CD4-positive, CD25-positive, alpha-beta regulatory T cell (primary cell): Measurements from ENCODE around the gene CUEDC2. TPM values are rescaled to one million over a fixed set of nuclear protein-coding genes. Genes with fewer than 3 reads are reported as not detected.

ENCODE experiments used
- ATAC-seq, 2 donors: fragments of 150-1000 bp; cut with Tn5 transposase; one replicate each; pipeline ENCODE4 v1.10.0; 2021; ENCODE audit warnings: low read depth in 2 of 2, moderate number of reproducible peaks in 2 of 2, moderate library complexity in 1 of 2
- DNase-seq, 3 donors: peaks; one replicate each; pipeline versions ENCODE4 v3.0.0 to v3.0.0-alpha.2; 2012 to 2022; ENCODE audit warnings: mixed read lengths in 1 of 3
- H3K27ac ChIP-seq: one replicate; pipeline ENCODE4 v1.7.0; 2013; ENCODE audit warnings: mild to moderate bottlenecking, low read length; ENCODE audit not compliant: insufficient read depth, poor library complexity, severe bottlenecking
- H3K27me3 ChIP-seq: one replicate; pipeline ENCODE4 v1.7.0; 2013; ENCODE audit warnings: low read length; ENCODE audit not compliant: control insufficient read depth, insufficient read depth
- H3K36me3 ChIP-seq: one replicate; pipeline ENCODE4 v1.7.0; 2013; ENCODE audit warnings: mild to moderate bottlenecking, low read length, moderate library complexity; ENCODE audit not compliant: control insufficient read depth, insufficient read depth
- H3K4me1 ChIP-seq: 2 replicates; pipeline ENCODE4 v1.7.0; 2013; ENCODE audit warnings: mild to moderate bottlenecking, low read length; ENCODE audit not compliant: insufficient read depth, control insufficient read depth, poor library complexity, severe bottlenecking
- H3K4me3 ChIP-seq: one replicate; pipeline ENCODE4 v1.7.0; 2013; ENCODE audit warnings: low read depth, mild to moderate bottlenecking, low read length, moderate library complexity
- H3K9me3 ChIP-seq, 2 experiments: 1 replicate in 1 of 2; 2 replicates in 1 of 2; pipeline ENCODE4 v1.7.0; 2013; ENCODE audit warnings: low read length in 2 of 2, mild to moderate bottlenecking in 1 of 2, moderate library complexity in 1 of 2; ENCODE audit not compliant: control insufficient read depth in 2 of 2
- H3K27ac Mint-ChIP-seq, 3 donors: one replicate each; pipeline ENCODE4 v1.8.0; 2020 to 2022; ENCODE audit warnings: mild to moderate bottlenecking in 3 of 3, mixed read lengths in 3 of 3, moderate library complexity in 2 of 3
- H3K27me3 Mint-ChIP-seq: one replicate; pipeline ENCODE4 v1.8.0; 2022; ENCODE audit warnings: mild to moderate bottlenecking, mixed read lengths
- H3K36me3 Mint-ChIP-seq: one replicate; pipeline ENCODE4 v1.8.0; 2020; ENCODE audit warnings: mixed read lengths
- H3K4me1 Mint-ChIP-seq, 4 donors: one replicate each; pipeline ENCODE4 v1.8.0; 2020 to 2022; ENCODE audit warnings: mixed read lengths in 4 of 4, mild to moderate bottlenecking in 1 of 4
- H3K4me3 Mint-ChIP-seq, 4 donors: one replicate each; pipeline ENCODE4 v1.8.0; 2020 to 2022; ENCODE audit warnings: mild to moderate bottlenecking in 4 of 4, mixed read lengths in 4 of 4, moderate library complexity in 3 of 4
- H3K9me3 Mint-ChIP-seq, 7 donors: one replicate each; pipeline ENCODE4 v1.8.0; 2020 to 2022; ENCODE audit warnings: mixed read lengths in 7 of 7, mild to moderate bottlenecking in 3 of 7, moderate library complexity in 2 of 7
- polyA plus RNA-seq, 4 donors: library from polyadenylated mRNA; unstranded; fragments of 300-500 nt; fragmentation: Illumina TruSeq; gene quantifications; one replicate each; pipeline ENCODE4 v1.2.3, GENCODE V29; 2021
- total RNA-seq: library from RNA; stranded (reverse); gene quantifications from one replicate; pipeline ENCODE4 v1.2.3, GENCODE V29; 2022

Gene CUEDC2
- total and polyA plus RNA-seq, 5 donors from 2014 or later, result 29.4 to 60.6 (median 51.2) TPM

DNA sequence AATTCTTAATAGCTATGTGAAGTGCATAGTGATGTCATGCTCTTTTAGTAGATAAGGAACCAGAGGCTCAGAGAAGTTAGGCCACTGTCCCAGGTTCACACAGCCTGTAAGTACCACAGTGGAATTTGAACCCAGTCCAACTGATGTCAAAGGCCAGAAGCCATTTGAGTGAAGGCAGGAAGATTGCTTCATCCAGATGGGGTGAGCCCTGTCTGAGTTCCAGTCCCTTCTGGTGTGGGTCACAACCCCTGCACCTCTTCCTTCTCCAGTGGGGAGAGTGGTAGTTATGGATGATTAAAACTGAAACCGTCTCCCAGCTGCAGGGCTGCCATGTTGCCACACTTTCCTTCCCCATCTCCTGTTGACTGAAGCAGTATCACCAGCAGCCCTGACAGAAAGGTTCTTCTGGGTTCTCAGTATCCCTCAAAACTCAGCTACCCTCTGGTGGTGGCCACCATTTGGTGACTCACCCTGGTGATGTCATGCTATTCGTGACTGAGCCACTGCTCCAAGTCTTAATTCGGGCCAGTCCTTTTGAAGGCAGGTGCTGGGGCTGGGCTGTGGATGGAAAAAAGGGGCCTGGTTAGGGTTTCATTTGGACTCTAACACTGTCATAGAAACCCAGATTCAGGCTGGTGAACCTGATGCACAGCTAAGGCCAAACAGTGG, 20.4 kb upstream of the CUEDC2 start:
- no peak for ATAC-seq
- Mint-ChIP-seq H3K36me3 (peaks cover 7% of the 10 kb centered on the region), H3K4me1 (peaks cover 9 to 29% (median 19%) of the 10 kb centered on the region in 4 donors)

DNA sequence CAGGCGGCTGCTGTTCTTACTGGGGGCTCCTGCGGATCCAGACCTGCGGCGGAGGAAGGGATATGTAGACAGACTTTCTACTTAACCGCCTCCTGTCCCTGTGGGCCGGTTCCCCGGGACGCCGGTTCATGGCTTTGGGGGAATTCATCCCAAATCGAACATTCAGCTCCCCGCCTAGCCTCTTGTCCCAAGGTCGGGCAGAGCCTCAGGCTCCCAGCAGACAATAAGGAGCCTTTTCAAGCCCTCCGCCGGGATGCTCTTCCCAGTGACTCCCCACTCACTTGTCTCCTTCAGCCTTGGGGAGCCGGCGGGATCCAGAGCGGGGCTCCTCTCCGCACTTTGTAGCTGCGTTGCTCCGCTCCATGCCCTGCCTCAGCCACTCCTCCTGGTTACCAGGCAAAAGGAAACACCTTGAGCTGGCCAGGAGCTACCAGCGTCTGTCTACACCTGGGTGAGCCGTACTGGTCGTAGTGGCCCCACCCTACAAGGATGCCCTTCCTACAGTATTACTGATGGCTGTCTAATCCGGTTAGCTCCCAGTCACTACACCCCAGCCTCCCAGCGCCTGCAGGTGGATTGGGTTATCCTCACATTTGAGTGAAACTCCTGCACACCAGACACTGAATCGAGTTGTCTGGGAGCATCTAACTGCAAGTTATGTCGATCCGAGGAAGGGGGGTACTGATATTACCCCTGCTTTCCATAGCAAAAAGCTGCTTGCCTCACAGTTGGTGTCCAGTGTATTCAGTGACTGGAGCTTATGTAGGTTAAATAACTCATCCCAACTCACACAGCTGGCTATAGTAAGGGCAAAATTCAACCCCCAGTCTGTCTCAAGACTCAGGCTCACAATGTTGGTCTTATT, 19.0 kb upstream of the CUEDC2 start, which contains the start of gene C10orf95:
TSS of gene C10orf95 (minus strand) at position 439 of the 865 bp plus-strand sequence. CDS start 450 bp downstream, outside the sequence.
- Histone ChIP-seq H3K4me3 (peak within 1 kb of the TSS; percentile 44), H3K27ac (peak within 1 kb of the TSS; percentile 86), H3K9me3 (no peaks in the 10 kb centered on the region), H3K36me3 (peaks cover 5% of the 10 kb centered on the region), H3K4me1 (peaks cover 27% of the 10 kb centered on the region), H3K27me3 (no peaks in the 10 kb centered on the region)
- peaks cover 7% of the 10 kb centered on the region for H3K36me3 Mint-ChIP-seq
- peaks cover 4% of the 10 kb centered on the region for H3K27me3 Mint-ChIP-seq
- H3K4me1 Mint-ChIP-seq, result peaks cover 9 to 29% (median 18%) of the 10 kb centered on the region in 4 donors
- H3K4me3 Mint-ChIP-seq, result peak within 1 kb of the TSS; percentile 94 to 96 (median 95)
- H3K9me3 Mint-ChIP-seq, result peaks cover 0 to 1% (median 0%) of the 10 kb centered on the region in 7 donors
- DNase-seq, result peak in 1 of 3 donors; percentile 13
- H3K27ac Mint-ChIP-seq, result peak within 1 kb of the TSS in 2 of 3 donors; percentile 65 to 97
- no peak for ATAC-seq

More for the DNA sequence above, 20.4 kb upstream of the CUEDC2 start:
- peak in 1 of 3 donors; percentile 58 for DNase-seq
- Mint-ChIP-seq H3K27ac (peak overlapping the region in 2 of 3 donors; percentile 71 to 91), H3K4me3 (peak overlapping the region; percentile 64 to 96 (median 80)), H3K9me3 (peaks cover 0 to 1% (median 0%) of the 10 kb centered on the region in 7 donors), H3K27me3 (peaks cover 4% of the 10 kb centered on the region)
- Histone ChIP-seq H3K9me3 (no peaks in the 10 kb centered on the region), H3K27me3 (no peaks in the 10 kb centered on the region), H3K4me3 (no peak overlapping the region), H3K4me1 (peaks cover 27% of the 10 kb centered on the region), H3K27ac (peak overlapping the region; percentile 23), H3K36me3 (peaks cover 8% of the 10 kb centered on the region)

DNA sequence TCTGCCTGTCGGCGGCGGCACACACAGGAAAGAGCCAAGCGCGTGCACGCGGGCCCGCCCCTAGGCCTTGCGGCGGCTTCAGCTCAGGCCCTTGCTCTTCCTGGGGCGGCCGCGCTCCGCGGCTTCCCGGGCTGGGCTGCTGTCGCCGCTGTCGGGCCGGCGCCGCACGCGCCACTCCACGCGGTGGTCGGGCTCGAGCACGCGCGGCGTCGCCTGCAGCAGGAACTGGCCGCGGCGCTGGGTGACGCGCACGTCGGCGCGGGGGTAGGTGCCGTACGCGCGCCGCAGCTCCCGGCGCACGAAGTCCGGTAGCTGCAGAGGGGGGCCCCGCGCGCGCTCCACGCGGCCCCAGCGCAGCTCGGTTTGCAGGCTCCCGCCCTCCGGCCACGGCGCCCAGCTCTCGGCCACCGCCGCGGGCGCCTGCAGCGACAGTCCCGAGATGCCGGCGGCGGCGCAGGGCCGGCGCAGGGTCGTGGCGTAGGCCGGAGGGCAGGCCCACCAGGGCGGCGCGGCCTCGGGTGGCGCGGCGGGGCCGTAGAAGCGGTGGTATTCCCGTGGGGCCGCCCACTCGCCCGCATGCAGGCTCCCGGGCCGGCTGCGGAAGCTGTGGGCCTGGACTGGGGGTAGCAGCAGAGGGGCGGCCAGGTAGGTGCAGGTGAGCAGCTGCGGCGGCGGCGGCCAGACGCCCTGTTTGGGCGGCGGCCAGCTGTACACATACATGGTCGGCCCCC, 18.2 kb upstream of the CUEDC2 start:
- peaks cover 27% of the 10 kb centered on the region for H3K4me1 ChIP-seq
- H3K9me3 Mint-ChIP-seq, result peaks cover 0 to 1% (median 0%) of the 10 kb centered on the region in 7 donors
- H3K4me3 ChIP-seq, result peak overlapping the region; percentile 93
- H3K4me3 Mint-ChIP-seq, result peak overlapping the region; percentile 94 to 98 (median 96)
- no peaks in the 10 kb centered on the region for H3K36me3 ChIP-seq
- H3K27me3 ChIP-seq, result no peaks in the 10 kb centered on the region
- H3K27ac Mint-ChIP-seq, result peak overlapping the region; percentile 94 to 97 (median 96)
- peaks cover 10 to 29% (median 18%) of the 10 kb centered on the region in 4 donors for H3K4me1 Mint-ChIP-seq
- no peaks in the 10 kb centered on the region for H3K9me3 ChIP-seq
- peak overlapping the region; percentile 86 for H3K27ac ChIP-seq
- DNase-seq (peak; percentile 81 to 97 (median 93)), ATAC-seq (peak; percentile 91 to 92)
- peaks cover 4% of the 10 kb centered on the region for H3K27me3 Mint-ChIP-seq
- H3K36me3 Mint-ChIP-seq, result peaks cover 4% of the 10 kb centered on the region

- DNase-seq (no peak), ATAC-seq (no peak)
- peaks cover 4% of the 10 kb centered on the region for H3K36me3 Mint-ChIP-seq
- peaks cover 0 to 1% (median 0%) of the 10 kb centered on the region in 7 donors for H3K9me3 Mint-ChIP-seq
- Histone ChIP-seq H3K4me1 (peaks cover 27% of the 10 kb centered on the region), H3K4me3 (peak overlapping the region; percentile 93), H3K27me3 (no peaks in the 10 kb centered on the region), H3K9me3 (no peaks in the 10 kb centered on the region), H3K27ac (peak overlapping the region; percentile 86), H3K36me3 (no peaks in the 10 kb centered on the region)
- peaks cover 6 to 29% (median 18%) of the 10 kb centered on the region in 4 donors for H3K4me1 Mint-ChIP-seq
- H3K27ac Mint-ChIP-seq, result peak overlapping the region; percentile 94 to 97 (median 96)
- peaks cover 4% of the 10 kb centered on the region for H3K27me3 Mint-ChIP-seq
- peak overlapping the region; percentile 88 to 98 (median 95) for H3K4me3 Mint-ChIP-seq
These were observed 17.7 kb upstream of the CUEDC2 start for GRCh38 chr10:102450124-102450373.

GRCh38 chr10:102449321-102450123, 17.1 kb upstream of the CUEDC2 start:
- ATAC-seq (peak; percentile 60 to 66), DNase-seq (peak; percentile 79 to 92 (median 86))
- Histone ChIP-seq H3K9me3 (no peaks in the 10 kb centered on the region), H3K36me3 (no peaks in the 10 kb centered on the region), H3K27me3 (no peaks in the 10 kb centered on the region), H3K4me3 (peak overlapping the region; percentile 93), H3K4me1 (peaks cover 27% of the 10 kb centered on the region), H3K27ac (peak overlapping the region; percentile 86)
- Mint-ChIP-seq H3K27ac (peak overlapping the region; percentile 94 to 97 (median 96)), H3K36me3 (peaks cover 4% of the 10 kb centered on the region), H3K9me3 (peaks cover 0 to 1% (median 0%) of the 10 kb centered on the region in 7 donors), H3K4me1 (peaks cover 6 to 29% (median 18%) of the 10 kb centered on the region in 4 donors), H3K27me3 (peaks cover 4% of the 10 kb centered on the region), H3K4me3 (peak overlapping the region; percentile 88 to 98 (median 95))

DNA sequence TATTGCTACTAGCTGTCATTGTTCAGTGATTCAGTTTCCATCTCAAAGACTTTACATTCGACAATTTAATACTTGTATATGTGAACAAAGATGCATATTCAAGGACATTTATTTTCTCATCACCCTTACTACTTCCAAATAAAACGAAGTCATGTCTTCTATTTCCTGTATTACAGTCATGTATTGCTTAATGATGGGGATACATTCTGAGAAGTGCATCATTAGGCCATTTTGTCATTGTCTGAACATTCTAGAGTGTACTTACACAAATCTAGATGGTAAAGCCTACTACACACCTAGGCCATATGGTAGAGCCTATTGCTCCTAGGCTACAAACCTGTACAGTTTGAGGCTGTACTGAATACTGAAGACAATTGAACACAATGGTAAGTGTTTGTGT, 12.5 kb upstream of the CUEDC2 start:
- H3K36me3 ChIP-seq, result no peaks in the 10 kb centered on the region
- no peak for DNase-seq
- no peaks in the 10 kb centered on the region for H3K27me3 ChIP-seq
- no peaks in the 10 kb centered on the region for H3K9me3 ChIP-seq
- peaks cover 8% of the 10 kb centered on the region for H3K4me1 ChIP-seq
- Mint-ChIP-seq H3K36me3 (no peaks in the 10 kb centered on the region), H3K4me3 (no peak overlapping the region), H3K4me1 (peaks cover 2 to 13% (median 10%) of the 10 kb centered on the region in 4 donors), H3K9me3 (no peaks in the 10 kb centered on the region), H3K27ac (no peak overlapping the region), H3K27me3 (no peaks in the 10 kb centered on the region)
- no peak for ATAC-seq
- no peak overlapping the region for H3K4me3 ChIP-seq
- no peak overlapping the region for H3K27ac ChIP-seq
